ENCODE measurements around the gene TRMT11. TPM values are rescaled to one million over a fixed set of nuclear protein-coding genes. Genes with fewer than 3 reads are reported as not detected.

TRMT11 gene
- total and polyA plus RNA-seq, 2 of the 8 experiments (the other 6 are each of a cell fraction or from before 2014, with no cell fraction given) = 19.7 to 32.4 TPM

- Histone ChIP-seq H2BK12ac (ENCODE audit: low read depth, low read length) (no peak overlapping the region), H2BK15ac (ENCODE audit: low read length) (no peak overlapping the region), H3K9ac (replicated peaks in 1 of 4; ENCODE audit: extremely low read depth in 1 of 4, low read depth in 3 of 4, low read length in 3 of 4) (no peak overlapping the region), H3K23me2 (ENCODE audit: low read depth, low read length) (no peaks in the 10 kb centered on the region), H3K4me1 (replicated peaks in 1 of 4; ENCODE audit: control insufficient read depth in 3 of 4, insufficient read depth in 4 of 4, low read length in 3 of 4) (no peaks in the 10 kb centered on the region), H2AK5ac (ENCODE audit: low read depth, low read length) (no peak overlapping the region), H2BK5ac (ENCODE audit: low read depth, low read length) (no peak overlapping the region), H4K5ac (ENCODE audit: insufficient read length, low read depth, low read length) (no peak overlapping the region), H3K79me1 (ENCODE audit: low read depth, low read length) (no peaks in the 10 kb centered on the region), H2BK120ac (replicated peaks; ENCODE audit: low read depth, low read length) (no peak overlapping the region), H3K4me3 (ENCODE audit: extremely low read depth in 1 of 4, insufficient read depth in 2 of 4, low read depth in 3 of 4, low read length in 4 of 4) (no peak overlapping the region), H3K9me3 (ENCODE audit: insufficient read depth in 2 of 2, low read depth in 1 of 2, low read length in 1 of 2) (no peaks in the 10 kb centered on the region), H2AFZ (ENCODE audit: low read length) (no peak overlapping the region), H3K56ac (replicated peaks; ENCODE audit: insufficient read length, low read depth, low read length) (no peak overlapping the region), H3K4me2 (ENCODE audit: insufficient read depth in 1 of 2, low read depth in 2 of 2, low read length in 2 of 2) (no peak overlapping the region), H4K20me1 (replicated peaks in 1 of 2; ENCODE audit: control insufficient read depth in 1 of 2, insufficient read depth in 2 of 2, low read length in 2 of 2) (no peaks in the 10 kb centered on the region), H3K27ac (ENCODE audit: low read depth, low read length) (no peak overlapping the region), H3K14ac (ENCODE audit: insufficient read length) (no peak overlapping the region), H2BK20ac (ENCODE audit: low read length) (no peak overlapping the region), H3K23ac (ENCODE audit: insufficient read length) (no peak overlapping the region), H3K18ac (ENCODE audit: extremely low read depth, low read length) (no peak overlapping the region), H4K8ac (ENCODE audit: extremely low read depth, insufficient read depth, low read length) (no peak overlapping the region), H3K27me3 (replicated peaks in 1 of 4; ENCODE audit: control insufficient read depth in 3 of 4, extremely low read depth in 1 of 4, insufficient read depth in 3 of 4, low read length in 3 of 4) (no peaks in the 10 kb centered on the region), H3K79me2 (ENCODE audit: control insufficient read depth in 1 of 2, insufficient read depth in 2 of 2, low read length in 2 of 2) (no peaks in the 10 kb centered on the region), H3K36me3 (ENCODE audit: control insufficient read depth in 2 of 4, insufficient read depth in 4 of 4, low read length in 3 of 4) (no peaks in the 10 kb centered on the region; a peak in 2 of 8 replicates), H4K91ac (replicated peaks; ENCODE audit: insufficient read length, low read length) (no peak overlapping the region), H3K4ac (replicated peaks; ENCODE audit: insufficient read length, low read depth, low read length) (no peak overlapping the region)
- TF ChIP-seq CBX8 (IDR thresholded peaks at IDR 0.05; ENCODE audit: borderline replicate concordance, low read depth, low read length) = no peak
- TF ChIP-seq USF2 (IDR thresholded peaks at IDR 0.05; ENCODE audit: low read length) = no peak
- TF ChIP-seq MAFK (IDR thresholded peaks at IDR 0.05; ENCODE audit: low read depth, low read length) = no peak
- TF ChIP-seq SP1 (IDR thresholded peaks at IDR 0.05; ENCODE audit: low read depth, low read length) = no peak
- no peak for TF ChIP-seq RNF2 (IDR thresholded peaks at IDR 0.05; ENCODE audit: borderline replicate concordance, low read depth, low read length, missing control alignments, poor library complexity, severe bottlenecking)
- WGBS, 2 experiments (ENCODE audit: extremely low coverage in 1 of 2, insufficient coverage in 1 of 2, insufficient read length in 1 of 2, insufficient replicate concordance in 2 of 2, low coverage in 1 of 2, low lambda C conversion rate in 2 of 2, missing lambda C conversion rate in 1 of 2) = 83% methylated on average over 2 of the region's 2 CpGs; no CpG with 5 or more reads in 1 of the 2 experiments
- POLR2A ChIA-PET (ENCODE audit: partially characterized antibody) = no interaction called here
- FAIRE-seq (no peak), DNase-seq (ENCODE audit: low read depth in 1 of 2, low spot score in 2 of 2) (no peak)
- CTCF ChIA-PET (ENCODE audit: partially characterized antibody) = no interaction called here
These were observed 86.5 kb downstream of the TRMT11 start for GRCh38 chr6:126072834-126073233.
